Activated CD8-positive, alpha-beta T cell treated with anti-CD3 and anti-CD28 coated beads for 36 hours (primary cell): ENCODE results near the gene SMTNL1. TPM values are rescaled to one million over a fixed set of nuclear protein-coding genes. Genes with fewer than 3 reads are reported as not detected.
A peak's percentile ranks its signal among the peaks of the same experiment; 100 is the strongest.

Experiments
- ATAC-seq: fragments of 200-7000 bp; cut with Tn5 transposase; one replicate; pipeline ENCODE4 v1.10.0; 2021; ENCODE audit warnings: mild to moderate bottlenecking, moderate library complexity
- CTCF ChIA-PET: fragments of 350-600 bp; sonication (Branson Sonifier 250); formaldehyde crosslinking; loops from one replicate; lab custom pipeline; 2021; ENCODE audit warnings: antibody characterized with exemption; lab: Charles Lee
- POLR2A ChIA-PET: fragments of 350-600 bp; sonication (Branson Sonifier 250); formaldehyde crosslinking; loops from one replicate; lab custom pipeline; 2021; ENCODE audit warnings: antibody characterized with exemption; lab: Charles Lee
- DNase-seq: peaks from one replicate; pipeline ENCODE4 v3.0.0-alpha.2; 2020
- H3K27ac Mint-ChIP-seq: one replicate; pipeline ENCODE4 v1.8.0; 2021; ENCODE audit warnings: mild to moderate bottlenecking, mixed read lengths
- H3K27me3 Mint-ChIP-seq: one replicate; pipeline ENCODE4 v1.8.0; 2021; ENCODE audit warnings: mixed read lengths
- H3K36me3 Mint-ChIP-seq: one replicate; pipeline ENCODE4 v1.8.0; 2021; ENCODE audit warnings: low read depth, mixed read lengths
- H3K4me1 Mint-ChIP-seq: one replicate; pipeline ENCODE4 v1.8.0; 2021; ENCODE audit warnings: low read depth, mixed read lengths
- H3K4me3 Mint-ChIP-seq: one replicate; pipeline ENCODE4 v1.8.0; 2021; ENCODE audit warnings: mild to moderate bottlenecking, moderate library complexity, mixed read lengths
- H3K9me3 Mint-ChIP-seq: one replicate; pipeline ENCODE4 v1.8.0; 2021; ENCODE audit warnings: mixed read lengths
- CTCF ChIP-seq: fragments of 200-600 bp; IDR thresholded peaks from one replicate; pipeline ENCODE4 v1.8.0; 2022; ENCODE audit warnings: antibody characterized with exemption, mild to moderate bottlenecking
- intact Hi-C: fragments of 100-400 bp; cut with micrococcal nuclease; formaldehyde crosslinking; loops from one replicate; pipeline ENCODE4 v1.10.0; 2022
- total RNA-seq, 2 experiments: library from RNA; stranded (reverse); gene quantifications; one replicate each; pipeline ENCODE4 v1.2.3, GENCODE V29; 2021

SMTNL1 gene
- total RNA-seq, 2 experiments from 2014 or later, result not detected

GRCh38 chr11:57566905-57567514 lies 29.6 kb downstream of the SMTNL1 start:
- no peaks in the 10 kb centered on the region for H3K27me3 Mint-ChIP-seq
- no peaks in the 10 kb centered on the region for H3K9me3 Mint-ChIP-seq
- peaks cover 25% of the 10 kb centered on the region for H3K36me3 Mint-ChIP-seq
- ATAC-seq (peak; percentile 1), DNase-seq (peak; percentile 49)
- ChIA-PET CTCF (interaction anchor here (0.9 to 9.6 kb wide), 19 partner anchors 14 to 233 kb away, joined by 3 to 346 read pairs (median 6); partner anchors contain the start of gene SELENOH), POLR2A (interaction anchor here (0.8 to 3.1 kb wide), 13 partner anchors 9 to 174 kb away, joined by 3 to 33 read pairs (median 5); partner anchors contain the start of genes MED19 and SELENOH)
- H3K27ac Mint-ChIP-seq, result peak overlapping the region; percentile 98
- no peak for TF ChIP-seq CTCF
- peaks cover 39% of the 10 kb centered on the region for H3K4me1 Mint-ChIP-seq
- intact Hi-C loops, result no loop called here
- H3K4me3 Mint-ChIP-seq, result peak overlapping the region; percentile 89

- no peak for TF ChIP-seq CTCF
- H3K27ac Mint-ChIP-seq, result peak within 1 kb of the TSS; percentile 98
- peaks cover 35% of the 10 kb centered on the region for H3K4me1 Mint-ChIP-seq
- peak; percentile 74 for DNase-seq
- ATAC-seq, result peak; percentile 82
- CTCF ChIA-PET, result interaction anchor here (0.6 to 9.6 kb wide), 26 partner anchors 12 to 234 kb away, joined by 3 to 346 read pairs (median 5); partner anchors contain the start of gene SELENOH
- H3K4me3 Mint-ChIP-seq, result peak within 1 kb of the TSS; percentile 89
- H3K36me3 Mint-ChIP-seq, result peaks cover 24% of the 10 kb centered on the region
- POLR2A ChIA-PET, result interaction anchor here (0.8 to 3.1 kb wide), 19 partner anchors 10 to 174 kb away, joined by 3 to 33 read pairs (median 4); partner anchors contain the start of genes MED19 and SELENOH
- H3K9me3 Mint-ChIP-seq, result no peaks in the 10 kb centered on the region
- no peaks in the 10 kb centered on the region for H3K27me3 Mint-ChIP-seq
- intact Hi-C loops, result loop anchor here (1.0 kb wide), 1 partner anchor 74 kb away; no protein-coding TSS in a partner anchor
Measured at GRCh38 chr11:57567515-57568329, 30.3 kb downstream of the SMTNL1 start, which contains the start of gene UBE2L6. UBE2L6 (minus strand) TSS chr11:57567672; CDS start chr11:57567611, 61 bp downstream.

- Mint-ChIP-seq H3K27ac (peak overlapping the region; percentile 95), H3K36me3 (peaks cover 22% of the 10 kb centered on the region), H3K4me1 (peaks cover 33% of the 10 kb centered on the region), H3K9me3 (no peaks in the 10 kb centered on the region), H3K27me3 (no peaks in the 10 kb centered on the region), H3K4me3 (peak overlapping the region; percentile 89)
- ATAC-seq (no peak), DNase-seq (peak; percentile 95)
- intact Hi-C loops, result loop anchor here (1.0 kb wide), 1 partner anchor 73 kb away; no protein-coding TSS in a partner anchor
- ChIA-PET POLR2A (interaction anchor here (0.5 to 3.1 kb wide), 18 partner anchors 10 to 1044 kb away, joined by 3 to 33 read pairs (median 4); partner anchors contain the start of gene MED19), CTCF (interaction anchor here (0.6 to 9.6 kb wide), 26 partner anchors 16 to 232 kb away, joined by 3 to 346 read pairs (median 5); partner anchors contain the start of gene SELENOH)
- peak; percentile 92 for TF ChIP-seq CTCF
Measured at GRCh38 chr11:57568330-57568766, 31.0 kb downstream of the SMTNL1 start.

- POLR2A ChIA-PET, result interaction anchor here (1.0 kb wide), 1 partner anchor 55 kb away, joined by 4 read pairs; no protein-coding TSS in a partner anchor
- no peak overlapping the region for H3K27ac Mint-ChIP-seq
- CTCF ChIA-PET, result interaction anchor here (0.9 to 9.6 kb wide), 7 partner anchors 10 to 229 kb away, joined by 3 to 346 read pairs (median 3); no protein-coding TSS in a partner anchor
- H3K9me3 Mint-ChIP-seq, result no peaks in the 10 kb centered on the region
- intact Hi-C loops, result no loop called here
- DNase-seq (no peak), ATAC-seq (no peak)
- H3K4me3 Mint-ChIP-seq, result no peak overlapping the region
- peaks cover 13% of the 10 kb centered on the region for H3K4me1 Mint-ChIP-seq
- peaks cover 1% of the 10 kb centered on the region for H3K36me3 Mint-ChIP-seq
- no peaks in the 10 kb centered on the region for H3K27me3 Mint-ChIP-seq
- no peak for TF ChIP-seq CTCF
Measured at GRCh38 chr11:57571606-57572005, 34.2 kb downstream of the SMTNL1 start.
